Eye (tissue), 1 donor: ENCODE measurements around the gene SNTG2.
"Not testable (repeated sequence)": the region's sequence is repeated elsewhere in the genome, so short reads cannot be mapped to it uniquely, and the experiment has no call there.

ENCODE experiments used
- DNase-seq: peaks from one replicate; pipeline ENCODE4 v3.0.0-alpha.2; 2015

The SNTG2 gene

GRCh38 chr2:1348789-1349188, 398.1 kb downstream of the SNTG2 start:
- no peak for DNase-seq

GRCh38 chr2:1350111-1350510, 399.5 kb downstream of the SNTG2 start:
- no peak for DNase-seq

GRCh38 chr2:1353124-1353523, 402.5 kb downstream of the SNTG2 start:
- no peak for DNase-seq

GRCh38 chr2:1353543-1353942, 402.9 kb downstream of the SNTG2 start:
- peak; percentile 44 for DNase-seq

GRCh38 chr2:1360144-1360543, 409.5 kb downstream of the SNTG2 start:
- DNase-seq: no peak

- peak; percentile 80 for DNase-seq
These were observed 410.1 kb downstream of the SNTG2 start for GRCh38 chr2:1360557-1361250.

- no peak for DNase-seq
These were observed 412.7 kb downstream of the SNTG2 start for GRCh38 chr2:1363367-1363766.

GRCh38 chr2:1366546-1367134, 416.0 kb downstream of the SNTG2 start:
- no peak for DNase-seq

GRCh38 chr2:1367601-1368000, 417.0 kb downstream of the SNTG2 start:
- DNase-seq: no peak

GRCh38 chr2:1369905-1370304, 419.3 kb downstream of the SNTG2 start:
- DNase-seq: no peak

GRCh38 chr2:1370461-1370860, 419.8 kb downstream of the SNTG2 start:
- no peak for DNase-seq

- no peak for DNase-seq
These were observed 420.4 kb downstream of the SNTG2 start for GRCh38 chr2:1371082-1371481.

- DNase-seq: no peak
These were observed 423.2 kb downstream of the SNTG2 start for GRCh38 chr2:1373830-1374229.

GRCh38 chr2:1374287-1374686, 423.6 kb downstream of the SNTG2 start:
- no peak for DNase-seq

- DNase-seq: no peak
These were observed 425.1 kb downstream of the SNTG2 start for GRCh38 chr2:1375794-1376193.

- DNase-seq: no peak
These were observed 426.8 kb downstream of the SNTG2 start for GRCh38 chr2:1377473-1377872.

GRCh38 chr2:1378456-1379150, 428.0 kb downstream of the SNTG2 start:
- no peak for DNase-seq

- no peak for DNase-seq
These were observed 431.0 kb downstream of the SNTG2 start for GRCh38 chr2:1381644-1382043.

GRCh38 chr2:1387954-1388725, 437.5 kb downstream of the SNTG2 start:
- not testable (repeated sequence) for DNase-seq

- DNase-seq: not testable (repeated sequence)
These were observed 439.5 kb downstream of the SNTG2 start for GRCh38 chr2:1390118-1390517.

- no peak for DNase-seq
These were observed 442.7 kb downstream of the SNTG2 start for GRCh38 chr2:1393321-1393720.

GRCh38 chr2:1394709-1395408, 444.2 kb downstream of the SNTG2 start:
- no peak for DNase-seq

- no peak for DNase-seq
These were observed 446.7 kb downstream of the SNTG2 start for GRCh38 chr2:1397350-1397749.
